GM12891 (cell line): ENCODE measurements around the gene WDR1.

Source experiments
- PAX5 ChIP-seq: IDR thresholded peaks from 2 replicates; pipeline ENCODE4 v1.6.1; 2011; ENCODE audit warnings: low read length, moderate library complexity, mild to moderate bottlenecking; ENCODE audit not compliant: insufficient read depth, severe bottlenecking
- POLR2A ChIP-seq: IDR thresholded peaks from 2 replicates; pipeline ENCODE4 v1.6.1; 2011; ENCODE audit warnings: low read depth, low read length, control low read depth
- POLR2AphosphoS5 ChIP-seq: IDR thresholded peaks from 2 replicates; pipeline ENCODE4 v1.6.1; 2011; ENCODE audit warnings: low read depth, low read length, control low read depth
- POU2F2 ChIP-seq: IDR thresholded peaks from 2 replicates; pipeline ENCODE4 v1.6.1; 2011; ENCODE audit warnings: low read depth, mild to moderate bottlenecking, control low read depth, low read length, moderate library complexity
- SPI1 ChIP-seq: IDR thresholded peaks from 2 replicates; pipeline ENCODE4 v1.6.1; 2011; ENCODE audit warnings: low read depth, low read length, control low read depth
- TAF1 ChIP-seq: IDR thresholded peaks from 2 replicates; pipeline ENCODE4 v1.6.1; 2011; ENCODE audit warnings: low read depth, low read length, control low read depth

- TF ChIP-seq POLR2AphosphoS5 (peak; percentile 58; the same call in 1 of the 2 replicates), POLR2A (no peak), PAX5 (no peak), TAF1 (no peak), POU2F2 (no peak), SPI1 (no peak)
Observed at GRCh38 chr4:10093271-10093621, 23.4 kb downstream of the WDR1 start.
